ENCODE results near the gene ZNHIT6. TPM values are rescaled to one million over a fixed set of nuclear protein-coding genes. Genes with fewer than 3 reads are reported as not detected.

The ZNHIT6 gene
- total and polyA plus RNA-seq, 10 of the 15 experiments (the other 5 are each of a cell fraction or from before 2014, with no cell fraction given) = 12.8 to 32.0 (median 18.8) TPM

GRCh38 chr1:85655315-85655714 lies 52.9 kb downstream of the ZNHIT6 start (continued):
- no peak for TF ChIP-seq CUX1 (IDR thresholded peaks at IDR 0.05; ENCODE audit: insufficient replicate concordance, low read depth, low read length)
- no peak for TF ChIP-seq EZH2 (IDR thresholded peaks at IDR 0.05; ENCODE audit: borderline replicate concordance, control insufficient read depth, low read depth, low read length)
- TF ChIP-seq DPF2 (IDR thresholded peaks at IDR 0.05) = no peak
- TF ChIP-seq ZNF622 (IDR thresholded peaks at IDR 0.05) = no peak
- TF ChIP-seq E2F4 (IDR thresholded peaks at IDR 0.05; ENCODE audit: low read depth, low read length) = no peak
- no peak for TF ChIP-seq RELB (IDR thresholded peaks at IDR 0.05; ENCODE audit: low read depth)
- no peak for TF ChIP-seq HCFC1 (IDR thresholded peaks at IDR 0.05; ENCODE audit: low read length)
- no peak for TF ChIP-seq ETV6 (conservative IDR thresholded peaks at IDR 0.05 in 1 of 2, IDR thresholded peaks at IDR 0.05 in 1 of 2; ENCODE audit: borderline replicate concordance in 1 of 2, low read depth in 1 of 2)
- no peak for TF ChIP-seq ZZZ3 (IDR thresholded peaks at IDR 0.05; ENCODE audit: control insufficient read depth, insufficient read length, low read depth)
- no peak for TF ChIP-seq NFYB (IDR thresholded peaks at IDR 0.05; ENCODE audit: insufficient read depth, low read depth, low read length)
- no peak for TF ChIP-seq CEBPZ (IDR thresholded peaks at IDR 0.05; ENCODE audit: low read depth, low read length)

All from GM12878 (cell line).